CD4-positive, alpha-beta T cell treated with Interleukin-21 for 1 hour (primary cell): ENCODE measurements around the gene FOXA2.
"Not testable (repeated sequence)": the region's sequence is repeated elsewhere in the genome, so short reads cannot be mapped to it uniquely, and the experiment has no call there.

Source experiments
- DNase-seq: peaks from one replicate; pipeline ENCODE4 v3.0.0-alpha.2; 2020

The FOXA2 gene

DNA sequence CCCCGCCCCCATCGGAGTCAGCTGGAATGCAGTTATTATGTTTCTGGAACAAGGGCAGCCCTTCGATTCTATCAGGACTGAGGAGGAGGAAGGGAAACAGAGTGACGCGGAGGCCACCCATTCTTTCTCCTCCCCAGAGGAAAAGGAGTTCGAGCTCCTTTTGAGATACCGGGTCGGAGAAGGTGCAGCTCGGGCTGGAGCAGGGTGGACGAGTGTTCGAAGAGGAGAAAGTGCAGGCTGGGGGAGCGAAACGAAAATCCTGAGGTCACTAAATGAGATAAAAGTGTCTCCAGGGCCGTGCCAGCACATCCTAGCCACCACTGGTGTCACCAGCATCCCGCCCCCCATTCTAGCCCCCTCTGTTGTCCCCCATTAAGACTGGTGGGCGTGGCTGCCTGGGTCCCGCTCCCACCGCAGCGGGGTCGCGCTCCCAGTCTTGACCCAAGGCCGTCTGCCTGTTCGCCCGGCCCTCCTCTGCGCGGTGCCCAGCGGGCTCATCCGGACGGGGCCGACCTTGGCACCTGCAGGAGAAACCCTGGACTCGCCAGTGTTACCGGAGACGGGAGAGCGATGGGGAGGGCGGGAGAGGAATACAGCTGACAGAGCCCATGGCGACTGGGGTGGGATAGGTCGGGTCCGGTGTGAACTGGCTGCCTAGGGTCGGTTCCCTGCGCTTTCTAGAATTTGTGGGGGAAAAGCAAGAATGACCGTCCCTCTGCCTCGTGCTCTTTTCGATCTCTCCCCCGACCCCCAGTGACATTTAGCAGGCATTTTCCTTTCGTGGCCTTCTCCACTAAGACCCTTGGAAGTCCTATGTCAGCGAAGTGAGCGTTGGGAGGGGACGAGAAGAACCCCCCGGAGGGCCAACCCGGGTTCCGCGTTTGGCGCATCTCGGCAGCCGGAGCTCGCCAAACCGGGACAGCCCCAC, 16.2 kb downstream of the FOXA2 start:
- DNase-seq, result no peak

- DNase-seq, result no peak
Measured at GRCh38 chr20:22566876-22567658, 17.3 kb downstream of the FOXA2 start.

- DNase-seq, result no peak
Measured at GRCh38 chr20:22563062-22563965, 21.1 kb downstream of the FOXA2 start.

DNA sequence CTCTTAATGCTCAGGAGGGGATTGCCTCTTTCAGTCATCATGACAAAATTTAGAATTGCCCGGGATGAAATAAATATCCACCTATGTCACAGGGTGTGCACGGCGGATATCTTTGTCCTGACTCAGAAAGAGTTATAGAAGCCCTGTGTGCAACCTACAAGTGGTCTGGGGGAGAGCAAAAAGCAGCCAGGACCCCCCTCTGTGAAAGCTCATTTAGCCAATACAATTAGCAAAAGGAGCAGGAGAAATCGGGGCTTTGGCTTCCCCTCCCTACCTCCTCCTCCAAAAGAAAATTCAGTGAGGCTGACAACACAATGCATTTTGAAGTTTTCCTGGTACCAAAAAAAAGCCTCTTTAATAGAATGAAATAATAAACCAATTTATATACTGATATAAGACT, 21.8 kb downstream of the FOXA2 start:
- no peak for DNase-seq

DNA sequence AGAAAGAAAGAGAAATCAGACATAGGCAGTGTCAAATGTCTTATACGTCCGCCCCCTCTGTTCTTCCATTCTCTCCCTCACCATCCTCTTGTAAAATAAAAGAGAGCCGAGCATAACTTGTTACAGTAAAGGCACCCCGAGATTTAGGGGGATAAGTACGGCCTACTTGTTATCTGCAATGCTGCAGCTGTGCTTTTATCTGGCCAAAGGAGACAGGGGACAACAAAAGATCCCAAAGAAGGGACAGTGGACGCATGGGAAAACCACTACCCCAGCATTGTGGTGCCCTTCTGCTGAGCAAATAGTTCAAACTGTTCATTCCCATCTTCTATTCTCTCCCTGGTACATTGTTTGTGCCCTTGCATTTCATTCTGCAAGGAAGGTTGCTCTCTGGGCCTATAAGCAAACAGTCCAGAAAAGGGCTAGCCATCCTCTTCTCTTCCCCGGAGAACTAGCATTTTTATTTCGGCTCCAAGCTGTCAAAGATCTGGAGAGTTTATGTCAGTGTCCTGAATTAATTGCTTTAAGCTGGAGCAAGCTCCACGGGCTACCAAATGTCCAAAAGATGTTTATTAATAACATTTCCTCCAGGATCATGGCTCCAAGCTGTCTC, 22.3 kb downstream of the FOXA2 start:
- no peak for DNase-seq

GRCh38 chr20:22560817-22561216, 23.6 kb downstream of the FOXA2 start:
- no peak for DNase-seq

DNA sequence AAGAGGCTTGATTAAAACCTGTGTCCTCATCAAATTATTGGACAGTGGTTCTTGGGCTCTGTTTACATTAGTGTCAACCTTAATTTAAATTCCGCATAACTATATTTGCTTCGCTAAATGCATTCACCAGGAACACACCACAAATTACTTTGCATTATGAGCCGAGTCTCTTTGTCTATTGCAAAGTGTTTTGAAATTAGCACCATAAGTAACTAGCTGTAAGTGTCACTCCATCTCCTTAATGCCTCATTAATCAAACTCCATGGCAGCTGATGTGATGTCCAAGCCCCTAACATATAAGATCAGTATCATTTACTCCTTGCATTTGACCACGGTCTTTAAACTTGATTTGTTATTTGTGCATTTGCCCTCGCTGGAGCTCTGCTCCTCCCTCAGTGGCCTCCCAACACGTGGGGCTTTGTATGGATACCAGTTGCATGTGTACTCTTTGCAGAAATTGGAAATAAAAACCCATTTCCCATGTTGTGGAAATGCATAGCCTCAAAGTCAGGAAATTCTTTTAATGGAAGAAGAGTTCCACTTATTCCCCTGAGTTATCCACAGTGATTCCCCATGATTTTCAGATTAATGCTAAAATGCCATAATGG, 24.6 kb downstream of the FOXA2 start:
- no peak for DNase-seq

GRCh38 chr20:22557403-22558276, 26.7 kb downstream of the FOXA2 start:
- DNase-seq, result no peak

DNA sequence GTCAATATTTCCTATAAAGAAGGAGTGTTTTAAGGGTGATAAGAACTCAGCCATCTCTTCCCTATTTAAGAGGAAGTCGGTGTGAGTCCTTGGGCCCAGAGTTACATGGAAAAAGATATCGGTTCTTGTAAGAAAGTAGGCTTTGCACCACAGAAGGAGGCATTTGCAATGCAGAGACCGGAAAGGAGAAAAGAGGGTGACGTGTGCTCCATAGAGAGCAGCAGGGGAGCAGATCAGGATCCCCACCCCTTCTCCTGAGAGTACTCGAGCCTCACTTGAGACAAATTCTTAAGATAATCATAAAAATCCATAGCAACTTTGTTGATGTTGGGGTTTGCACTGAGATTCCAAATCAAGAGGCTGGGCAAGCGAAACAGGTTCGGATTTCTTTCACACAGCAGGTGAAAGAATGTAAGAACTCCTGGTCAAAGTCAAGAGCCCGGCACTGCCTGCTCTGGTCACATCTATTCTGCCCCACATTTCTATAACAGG, 27.8 kb downstream of the FOXA2 start:
- no peak for DNase-seq

- no peak for DNase-seq
Measured at GRCh38 chr20:22555791-22556564, 28.4 kb downstream of the FOXA2 start.

- DNase-seq, result no peak
Measured at GRCh38 chr20:22554391-22554790, 30.0 kb downstream of the FOXA2 start.

GRCh38 chr20:22550514-22550913, 33.9 kb downstream of the FOXA2 start:
- DNase-seq, result not testable (repeated sequence)

GRCh38 chr20:22548040-22548439, 36.3 kb downstream of the FOXA2 start:
- no peak for DNase-seq

- DNase-seq, result no peak
Measured at GRCh38 chr20:22546344-22546743, 38.0 kb downstream of the FOXA2 start.

DNA sequence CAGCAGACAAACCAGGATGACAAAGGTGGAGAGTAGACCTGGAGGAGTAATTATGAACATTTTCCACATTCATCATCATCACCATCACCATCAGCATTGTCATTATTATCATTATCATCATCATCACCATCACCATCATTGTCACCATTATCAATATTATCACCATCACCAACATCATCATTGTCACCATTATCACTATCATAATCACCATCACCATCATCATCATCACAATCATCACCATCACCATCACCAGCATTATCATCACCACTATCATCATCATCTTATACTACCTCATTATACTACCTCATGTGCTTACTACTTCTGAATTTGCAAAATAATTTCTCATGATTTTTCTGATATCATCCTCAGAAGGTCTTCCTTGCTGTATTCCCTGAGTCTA, 39.3 kb downstream of the FOXA2 start:
- DNase-seq, result no peak

GRCh38 chr20:22544462-22544861, 39.9 kb downstream of the FOXA2 start:
- DNase-seq, result no peak

DNA sequence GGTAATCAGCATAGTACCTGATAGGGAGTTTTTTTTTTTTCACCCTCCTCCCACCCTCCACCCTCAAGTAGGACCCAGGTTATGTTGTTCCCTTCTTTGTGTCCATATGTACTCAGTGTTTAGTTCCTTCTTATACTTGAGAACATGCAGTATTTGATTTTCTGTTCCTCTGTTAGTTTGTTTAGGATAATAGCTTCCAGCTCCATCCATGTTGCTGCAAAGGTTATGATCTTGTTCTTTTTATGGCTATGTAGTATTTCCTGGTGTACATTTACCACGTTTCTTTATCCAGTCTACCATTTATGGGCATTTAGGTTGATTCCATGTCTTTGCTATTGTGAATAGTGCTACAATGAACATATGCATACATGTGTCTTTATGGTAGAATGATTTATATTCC, 41.9 kb downstream of the FOXA2 start:
- no peak for DNase-seq

DNA sequence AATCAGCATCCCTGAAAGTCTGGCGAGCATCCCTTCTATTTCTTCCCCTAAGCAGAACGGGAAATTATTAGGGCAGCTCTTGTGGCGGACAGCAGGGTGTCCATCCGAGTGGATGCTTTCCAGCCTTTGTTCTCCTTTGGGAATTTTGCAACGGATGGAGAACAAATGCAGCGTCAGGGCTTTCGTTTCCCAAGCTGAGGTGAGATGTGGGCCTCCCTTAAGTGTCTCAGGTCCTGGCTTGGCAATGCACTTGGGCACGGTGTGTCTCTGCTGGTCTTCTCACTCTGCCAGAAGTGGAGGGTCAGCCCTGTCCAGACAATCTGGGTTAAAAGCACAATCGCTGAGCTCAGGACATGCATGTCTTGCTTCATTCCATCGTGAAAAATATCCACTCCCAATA, 43.5 kb downstream of the FOXA2 start:
- DNase-seq, result no peak

GRCh38 chr20:22536956-22537756, 47.2 kb downstream of the FOXA2 start:
- DNase-seq, result no peak
